Cortex of kidney (tissue), 1 donor: ENCODE data around the gene RRAGD.

ENCODE experiments used
- DNase-seq: peaks from one replicate; lab custom pipeline; 2025; lab: John Stamatoyannopoulos, UW

RRAGD gene

DNA sequence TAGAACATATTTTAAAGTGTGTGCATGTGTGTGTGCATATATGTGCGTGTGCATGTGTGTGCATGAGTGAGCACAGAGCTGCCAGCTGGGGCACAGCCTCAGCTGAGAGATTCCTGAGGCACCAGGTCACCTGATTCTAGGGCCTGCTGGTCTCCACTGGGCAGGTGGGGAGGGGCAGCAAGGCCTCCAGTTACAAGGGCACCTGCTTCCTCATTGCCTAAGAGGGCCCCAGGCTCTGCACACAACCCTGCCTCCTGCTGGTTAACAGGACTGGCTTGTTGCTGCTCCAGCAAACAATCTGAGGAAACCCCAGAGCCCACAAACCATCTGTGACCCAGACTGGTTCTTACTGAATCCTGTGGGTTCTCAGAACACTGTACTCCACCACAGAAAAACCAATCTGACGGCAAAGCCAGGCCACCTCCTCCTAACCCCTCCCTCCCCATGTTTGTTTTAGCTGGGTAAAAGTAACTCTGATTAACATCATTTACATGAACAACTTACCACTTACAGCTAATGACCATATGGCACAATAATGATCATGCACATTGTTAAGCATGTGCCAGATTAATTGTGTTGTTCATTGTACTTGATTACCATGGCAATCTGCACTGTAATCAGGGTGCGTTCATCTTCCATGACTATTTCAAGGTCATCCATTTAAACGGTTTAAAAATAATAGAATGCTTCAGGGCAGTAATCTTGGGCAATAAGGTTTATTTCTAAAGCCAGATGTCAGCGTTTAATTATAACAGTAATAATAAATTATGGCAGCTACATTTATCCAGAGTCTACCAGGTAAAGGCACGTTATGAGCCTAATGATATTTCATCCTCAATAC, 36.4 kb downstream of the RRAGD start:
- DNase-seq: no peak

DNA sequence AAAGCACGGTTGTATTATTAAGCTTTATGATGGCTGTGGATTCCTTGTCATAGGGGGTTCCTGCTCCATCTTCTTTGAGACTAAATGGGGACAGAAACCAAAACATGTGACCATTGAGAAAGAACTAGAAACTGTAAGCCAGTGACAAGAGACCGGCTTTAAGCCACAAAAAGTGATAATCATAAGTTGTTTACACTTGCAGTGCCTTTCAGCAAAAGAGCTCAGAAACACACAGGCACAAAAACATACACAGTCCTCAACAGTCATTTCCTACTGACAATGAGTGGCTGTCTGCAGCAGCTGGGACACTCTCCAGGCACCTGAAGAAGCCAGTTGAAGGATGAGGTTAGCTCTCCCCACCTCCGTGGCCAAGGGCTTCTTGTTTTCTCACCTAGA, 39.6 kb downstream of the RRAGD start:
- no peak for DNase-seq

DNA sequence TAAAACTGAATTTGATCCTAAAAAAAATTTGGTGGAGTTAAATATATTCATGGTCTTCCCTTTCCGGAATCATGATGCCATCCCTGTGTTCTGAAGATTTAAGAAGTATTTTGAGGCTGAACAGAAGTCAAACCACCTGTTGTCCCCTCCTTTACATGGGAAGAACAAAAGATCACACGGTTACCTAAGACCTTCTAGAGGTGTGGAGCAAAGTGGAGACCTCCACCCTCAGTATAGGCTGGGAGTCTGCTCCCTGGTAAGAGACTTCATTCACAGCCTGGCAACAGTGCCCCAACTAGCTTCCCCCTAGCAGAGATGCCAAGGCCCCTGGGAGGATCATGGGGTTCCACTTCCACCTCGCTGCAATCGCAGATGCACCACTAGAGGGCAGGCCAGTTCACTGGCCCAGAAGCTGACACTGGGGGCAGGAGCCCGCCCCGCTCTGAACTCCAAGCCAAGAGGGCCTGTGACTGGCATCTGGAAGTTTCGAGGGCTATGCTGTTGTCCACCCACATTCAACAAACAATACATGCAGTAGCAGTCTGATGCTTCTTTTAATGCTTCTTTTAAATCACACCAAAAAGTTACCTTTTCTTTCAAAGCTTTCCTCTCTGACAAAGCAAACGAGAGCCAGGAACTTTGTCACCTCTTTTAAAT, 40.1 kb downstream of the RRAGD start:
- no peak for DNase-seq

DNA sequence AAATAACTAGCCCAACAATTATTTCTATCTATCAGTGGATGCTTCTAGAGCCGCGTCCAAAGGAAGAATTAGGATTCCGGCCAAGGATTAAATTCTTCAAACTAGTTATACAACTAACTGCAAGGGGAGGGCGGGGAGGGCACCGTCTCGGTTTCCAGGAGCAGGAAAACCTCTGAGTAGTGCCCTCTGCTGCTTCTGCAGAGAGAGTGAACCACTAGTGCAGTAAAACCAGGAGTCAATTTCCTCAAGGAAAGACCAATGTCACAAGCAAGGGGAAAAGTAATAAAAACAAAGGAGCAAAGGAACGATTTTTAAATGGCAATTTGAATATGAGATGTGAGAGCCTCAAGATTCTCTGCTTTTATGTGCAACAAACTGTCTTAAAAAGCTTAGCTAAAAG, 43.1 kb downstream of the RRAGD start:
- DNase-seq: no peak

DNA sequence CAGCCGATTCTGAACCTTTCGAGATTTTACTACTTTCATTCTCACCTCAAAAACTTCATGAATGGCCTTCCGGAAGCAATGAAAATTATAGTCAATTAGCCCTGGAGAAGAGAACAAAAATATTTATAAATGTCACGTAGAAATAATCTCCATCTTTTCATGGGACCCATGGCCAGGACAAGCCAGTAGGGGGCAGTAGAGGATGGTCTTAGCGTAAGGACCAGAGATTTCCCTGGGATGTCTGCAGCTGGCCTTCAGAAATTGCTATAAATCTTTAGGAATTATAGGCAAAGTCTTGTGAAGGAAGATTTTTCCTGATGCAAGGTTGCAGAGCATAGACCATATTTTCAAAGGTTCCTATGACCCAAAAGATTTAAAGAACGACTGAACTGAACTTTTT, 44.0 kb downstream of the RRAGD start:
- no peak for DNase-seq

DNA sequence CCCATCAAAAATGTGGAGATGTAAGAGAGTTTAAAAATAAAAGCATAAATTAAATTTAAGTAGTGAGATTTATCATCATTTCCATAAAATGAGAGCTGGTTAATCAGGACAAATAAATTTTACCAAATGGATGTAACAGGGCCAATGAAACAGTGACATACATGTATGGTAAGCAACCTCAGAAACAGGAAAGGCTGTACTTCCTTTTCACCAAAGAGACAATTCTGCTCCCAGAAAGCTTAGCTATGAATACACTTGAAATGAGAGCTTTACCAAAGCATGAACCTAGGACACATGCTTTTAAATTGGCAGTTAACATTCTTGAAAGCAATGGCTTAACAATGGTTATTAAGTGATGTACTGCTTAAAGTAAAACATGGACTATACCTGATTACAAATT, 47.5 kb downstream of the RRAGD start:
- no peak for DNase-seq

DNA sequence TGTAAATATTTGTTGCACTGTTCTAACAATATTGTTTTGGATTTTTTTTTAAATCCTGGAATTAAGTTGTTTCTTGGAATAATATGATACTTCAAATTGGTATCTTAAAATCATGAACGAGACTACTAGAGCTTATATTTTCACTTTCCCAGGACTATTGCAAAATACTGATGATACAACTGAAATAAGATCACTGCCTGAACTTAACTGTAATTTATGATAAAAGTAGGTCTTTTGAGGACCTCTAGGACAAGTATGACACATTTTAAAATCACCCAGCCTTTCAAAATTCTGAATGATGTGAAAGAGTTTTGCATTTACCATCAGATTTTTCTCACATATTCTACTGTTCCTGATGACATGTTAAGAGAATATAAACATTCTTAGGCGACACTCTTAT, 50.9 kb downstream of the RRAGD start:
- no peak for DNase-seq

DNA sequence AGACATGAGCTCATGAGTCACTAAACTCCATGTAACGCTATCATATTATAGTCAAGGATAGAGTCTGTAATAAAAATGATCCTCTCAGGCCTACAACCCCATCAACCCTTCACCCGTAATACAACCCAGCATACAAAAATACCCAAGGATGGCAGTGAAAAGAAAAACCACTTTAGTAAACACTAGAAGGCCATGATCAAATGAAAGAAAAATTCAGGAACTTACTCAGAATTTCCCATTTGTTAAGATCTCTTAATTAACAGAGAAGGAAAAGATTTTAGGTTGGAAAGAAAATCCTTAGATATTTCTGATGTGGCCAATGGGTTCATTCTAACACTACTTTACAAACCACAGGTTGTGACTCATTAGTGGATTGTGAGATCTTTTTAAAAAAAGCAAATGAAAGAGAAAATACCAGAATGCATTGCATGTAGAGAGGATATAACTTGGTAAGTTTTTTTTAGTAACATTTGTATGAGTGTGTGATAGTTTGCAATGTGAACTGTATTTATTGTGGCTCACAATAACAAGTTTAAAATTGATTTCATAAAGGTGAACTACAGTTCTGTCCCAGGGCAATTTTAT, 51.6 kb downstream of the RRAGD start:
- no peak for DNase-seq

DNA sequence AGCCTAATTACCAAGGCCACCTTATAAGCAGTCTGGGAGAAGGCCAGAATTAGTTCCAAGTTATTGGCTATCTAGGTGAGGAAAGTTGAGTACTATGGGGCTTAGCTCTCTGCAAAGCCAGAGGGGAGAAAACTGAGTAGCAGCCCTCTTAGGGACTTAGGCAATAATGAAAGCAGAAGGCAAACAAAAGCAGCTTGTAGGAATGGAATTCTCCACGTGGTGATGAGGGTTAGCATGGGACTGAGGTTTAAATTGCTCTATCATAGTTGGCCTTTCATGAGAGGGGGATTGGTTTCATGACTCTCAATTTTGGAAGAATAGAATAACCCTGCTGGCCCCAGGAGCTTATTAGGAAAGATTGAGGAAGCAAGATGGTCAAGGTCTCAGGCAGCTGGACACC, 52.5 kb downstream of the RRAGD start:
- DNase-seq: no peak

DNA sequence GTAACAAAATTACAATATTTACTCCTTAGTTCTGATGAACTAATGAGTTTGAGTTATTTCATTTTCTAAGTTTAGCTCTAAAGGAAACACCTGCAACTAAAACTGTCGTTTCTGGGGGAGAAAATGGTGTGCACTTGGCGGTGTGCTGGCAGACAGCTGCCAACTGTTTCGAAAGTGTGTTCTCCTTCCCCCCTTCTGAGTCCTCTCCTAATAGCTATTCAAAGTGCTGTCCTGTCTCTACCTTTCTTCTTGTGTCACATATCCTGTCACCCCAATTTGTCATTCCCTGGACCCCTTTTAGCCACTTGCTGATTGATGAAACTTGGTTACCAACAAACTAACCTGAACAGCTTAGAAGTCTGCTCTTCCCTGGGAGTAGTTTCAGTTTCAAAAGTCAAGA, 54.7 kb downstream of the RRAGD start:
- no peak for DNase-seq

DNA sequence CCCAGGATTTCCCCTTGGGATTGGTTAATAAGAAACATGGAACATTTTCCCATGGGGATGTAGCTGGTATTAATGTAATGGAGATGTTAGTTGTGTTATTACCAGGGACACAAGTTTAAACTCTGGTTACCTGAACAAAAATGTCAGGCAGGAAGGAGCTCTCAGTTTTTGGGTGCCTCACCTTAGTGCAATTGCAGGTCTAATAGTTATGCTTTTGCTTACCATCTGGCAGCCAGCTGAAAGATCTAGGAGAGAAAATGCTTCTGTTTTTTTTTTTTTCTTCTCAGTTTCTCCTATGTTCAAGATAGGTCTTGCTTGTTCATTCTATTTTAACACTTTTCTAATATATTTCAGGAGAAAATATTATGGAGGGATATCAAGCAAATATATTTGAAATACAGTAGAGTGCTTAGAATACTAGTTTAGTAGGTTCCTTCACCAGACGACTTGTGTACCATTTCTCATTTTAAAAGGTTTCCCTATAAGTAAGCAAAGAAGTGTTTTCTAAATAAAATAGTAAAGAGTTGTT, 55.4 kb downstream of the RRAGD start:
- no peak for DNase-seq

DNA sequence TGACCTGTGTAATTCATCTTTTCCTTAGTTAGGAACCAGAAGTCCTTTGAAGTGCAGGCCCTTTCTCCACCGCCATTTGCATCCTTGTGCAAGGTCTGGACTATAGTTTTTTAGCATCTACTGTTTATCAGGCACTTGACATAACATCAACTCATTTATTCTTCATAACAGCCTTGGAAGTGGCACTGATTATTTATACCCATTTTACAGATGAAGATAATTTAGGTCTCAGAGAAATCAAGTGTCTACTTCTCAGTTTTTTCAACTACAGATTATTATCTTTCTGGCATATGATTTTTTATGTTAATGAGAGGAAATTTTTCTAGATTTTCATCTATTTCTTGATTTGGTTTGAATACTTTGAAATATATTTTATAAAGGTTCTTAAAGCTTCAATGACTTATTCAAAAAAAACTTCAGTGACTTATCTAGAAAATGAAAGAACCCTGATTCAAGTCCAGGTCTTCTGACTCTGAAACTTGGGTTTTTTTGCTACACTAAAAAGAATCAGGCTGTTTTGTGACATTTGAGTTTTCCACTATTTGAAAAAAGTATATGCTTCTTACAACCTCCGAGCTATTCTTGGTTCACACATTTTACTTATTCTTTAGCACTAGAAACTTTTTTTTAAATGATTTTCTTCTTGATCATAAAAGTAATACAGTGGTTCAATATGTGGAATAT, 56.4 kb downstream of the RRAGD start:
- no peak for DNase-seq

DNA sequence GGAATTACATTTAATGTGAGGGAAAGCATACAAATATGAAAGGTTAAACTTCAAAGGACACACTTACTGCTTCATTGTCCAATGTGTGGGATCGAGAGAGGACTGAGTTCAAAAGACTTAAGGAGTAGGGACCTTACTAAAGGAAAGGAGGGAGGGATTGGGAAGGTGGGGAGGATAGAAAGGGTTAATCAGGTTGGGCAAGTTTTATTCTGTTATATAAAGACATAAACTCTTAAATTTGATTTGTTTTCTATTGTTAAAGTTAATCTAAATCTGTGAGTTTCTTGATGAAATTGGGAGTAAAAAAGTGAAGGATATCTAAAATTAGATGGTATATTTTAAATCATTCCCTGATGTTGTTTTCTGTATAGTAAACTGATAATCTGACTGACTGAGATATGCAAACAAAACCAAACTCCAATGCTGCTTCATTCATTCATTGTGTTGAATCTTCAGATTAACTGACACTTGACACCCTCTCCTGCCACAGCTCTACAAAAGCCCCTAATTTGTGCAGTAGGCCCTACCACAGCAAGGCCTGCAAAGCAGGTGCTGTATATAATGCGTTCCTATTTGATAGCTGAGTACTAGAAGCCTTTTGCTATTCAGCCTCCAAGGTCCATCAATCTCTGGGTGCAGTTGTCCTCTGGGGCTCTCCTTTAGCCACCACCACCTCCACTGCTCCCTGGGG, 58.2 kb downstream of the RRAGD start:
- DNase-seq: no peak

DNA sequence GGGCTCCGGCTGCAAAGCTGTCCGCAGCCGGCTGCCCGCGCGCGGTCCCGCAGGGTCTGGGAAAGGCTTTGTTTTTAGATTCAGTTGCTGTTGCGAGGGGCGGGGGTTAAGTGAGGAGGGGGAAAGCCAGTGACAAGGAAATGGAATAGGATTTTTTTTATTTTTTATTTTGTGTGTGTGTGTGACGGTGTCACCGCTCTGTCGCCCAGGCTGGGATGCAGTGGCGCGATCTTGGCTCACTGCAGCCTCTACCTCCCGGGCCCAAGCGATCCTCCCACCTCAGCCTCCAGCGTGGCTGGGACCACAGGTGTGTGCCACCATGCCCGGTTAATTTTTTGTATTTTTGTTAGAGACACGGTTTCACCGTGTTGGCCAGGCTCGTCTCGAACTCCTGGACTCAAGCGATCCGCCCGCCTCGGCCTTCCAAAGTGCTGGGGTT, 58.9 kb downstream of the RRAGD start:
- DNase-seq: no peak

DNA sequence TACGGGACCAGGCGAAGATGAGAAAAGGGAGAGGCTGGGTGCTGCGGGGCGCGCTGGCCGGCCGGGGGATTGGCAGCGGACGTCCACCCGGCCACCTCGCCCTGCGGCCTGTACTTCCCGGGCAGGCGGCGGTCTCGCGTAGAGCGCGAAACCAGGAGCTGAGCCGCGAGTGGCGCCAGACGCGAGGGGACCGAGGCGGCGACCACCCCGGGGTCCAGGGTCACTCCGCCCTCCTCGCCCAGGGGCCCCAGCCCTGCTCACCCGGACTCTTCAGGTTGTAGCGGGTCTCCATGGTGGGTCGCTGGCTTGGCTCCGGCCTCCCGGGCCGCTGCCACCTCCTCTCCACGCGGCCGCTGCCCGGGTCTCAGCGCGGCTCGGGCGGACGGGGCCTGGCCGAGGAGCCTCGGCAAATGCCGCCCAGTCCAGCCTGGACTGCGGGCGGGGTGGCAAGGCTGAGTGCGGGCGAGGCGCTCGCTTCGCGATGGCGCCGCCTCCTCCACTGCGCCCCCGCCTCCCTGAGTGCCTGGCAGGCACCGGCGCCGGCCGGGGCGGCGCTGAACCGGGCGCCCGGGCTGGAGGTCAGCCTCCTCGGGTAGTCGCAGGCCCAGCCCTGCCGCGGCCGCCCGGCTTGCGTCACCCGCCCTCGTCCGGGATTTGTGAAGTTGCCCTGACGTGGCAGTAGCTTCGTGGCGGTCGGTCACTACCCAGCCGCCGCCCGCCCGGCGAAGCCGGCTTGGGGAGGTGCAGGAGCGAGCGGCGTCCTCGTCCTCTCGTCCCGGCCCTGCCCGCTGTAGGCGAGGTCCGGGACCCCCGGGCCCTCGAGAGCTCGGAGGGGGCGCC, 59.6 kb downstream of the RRAGD start, which contains the start of gene UBE2J1:
TSS of gene UBE2J1 (minus strand) at position 445 of the 840 bp plus-strand sequence. CDS start at position 292, 153 bp downstream.
- peak; percentile 26 for DNase-seq

DNA sequence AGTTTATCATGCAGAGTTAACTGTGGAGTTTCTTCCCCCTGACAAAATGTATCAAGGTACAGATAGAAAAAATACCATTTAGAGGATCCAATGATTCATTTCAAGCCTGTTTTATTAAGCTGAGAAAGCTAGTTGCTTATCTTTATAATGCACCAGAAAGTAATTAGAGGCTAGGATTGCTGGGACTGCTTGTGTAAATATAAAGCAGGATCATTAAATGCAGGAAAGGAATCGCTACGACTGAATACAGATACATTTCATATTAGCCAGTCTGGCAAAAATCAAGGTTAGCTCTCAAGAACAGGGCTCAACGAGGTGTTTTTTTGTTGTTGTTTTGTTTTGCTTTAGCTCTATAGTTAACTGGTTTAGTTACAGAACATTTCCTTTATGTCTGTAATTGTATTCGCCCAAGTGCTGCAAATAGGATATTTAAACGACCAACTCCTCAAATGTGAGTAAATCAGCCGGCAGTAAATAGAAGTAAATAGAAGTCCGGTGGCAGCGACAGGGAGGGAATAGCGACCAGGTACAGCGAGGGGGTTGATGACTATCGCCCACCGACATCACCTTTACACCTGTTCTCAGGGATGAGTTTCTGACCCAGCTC, 60.3 kb downstream of the RRAGD start:
- no peak for DNase-seq

DNA sequence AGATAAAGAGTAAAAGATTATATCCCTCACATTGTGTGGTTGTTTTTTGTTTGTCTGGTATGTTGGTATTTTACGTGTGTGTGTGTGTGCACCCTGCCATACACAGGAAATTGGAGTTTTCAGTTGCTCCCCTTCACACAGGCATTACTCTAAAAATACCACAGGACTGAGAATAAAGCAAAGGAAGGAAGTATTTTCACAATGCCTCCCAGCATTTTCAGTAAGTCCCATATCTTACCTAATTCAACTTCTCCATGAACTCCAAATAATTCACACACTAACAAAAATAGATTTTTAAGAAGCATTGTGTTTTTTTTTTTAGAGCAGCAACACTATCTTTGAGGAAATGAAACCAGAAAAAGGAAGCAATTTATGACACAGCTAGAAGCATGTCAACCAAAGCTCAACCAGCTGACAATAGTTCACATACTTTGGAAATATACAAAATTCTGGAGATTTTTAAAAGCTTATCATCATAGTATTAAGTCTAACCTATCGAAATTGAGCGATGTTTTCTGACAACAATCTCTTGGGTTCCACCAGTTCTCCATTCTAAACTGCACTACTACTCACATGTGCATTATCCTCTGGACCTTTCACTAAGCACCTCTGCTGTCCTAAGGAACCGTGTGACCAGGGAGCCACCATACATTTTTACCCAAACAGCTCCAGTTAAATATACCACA, 61.6 kb downstream of the RRAGD start:
- DNase-seq: no peak

DNA sequence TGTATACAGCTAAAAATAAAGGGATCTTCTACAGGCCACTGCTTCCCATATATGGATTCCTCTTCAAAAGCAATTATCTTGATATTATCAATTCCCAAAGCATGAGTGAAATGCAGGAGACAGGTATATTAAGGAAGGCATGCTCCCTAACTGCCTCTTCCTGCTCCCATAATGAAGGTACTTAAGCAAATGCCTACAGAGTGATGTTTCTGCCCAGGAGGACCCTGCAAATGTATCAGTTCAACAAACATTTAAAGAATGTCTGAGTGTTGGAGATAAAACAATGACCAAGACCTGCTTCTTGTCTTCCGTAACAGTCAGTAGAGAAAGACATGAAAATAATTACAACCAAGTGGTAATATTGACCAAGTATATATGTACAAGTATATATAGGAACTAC, 63.7 kb downstream of the RRAGD start:
- no peak for DNase-seq

DNA sequence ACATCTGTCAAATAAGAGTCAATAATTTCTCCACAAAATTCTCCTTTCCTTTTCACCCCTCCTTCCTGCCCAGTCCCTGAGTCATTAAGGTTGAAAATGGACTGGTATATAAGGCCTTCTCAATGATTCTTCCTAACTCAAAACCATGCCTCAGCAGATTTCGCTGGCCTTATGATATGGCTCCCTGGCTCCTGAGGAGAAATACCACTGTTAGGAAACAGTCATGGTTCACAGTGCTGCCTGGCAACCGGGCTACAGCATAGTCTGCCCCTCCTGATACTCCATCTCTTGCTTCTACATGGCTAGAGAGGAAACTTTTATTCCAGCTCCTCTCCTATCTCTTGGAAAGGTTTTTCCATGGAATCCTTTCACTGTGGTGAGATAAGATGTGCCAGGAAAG, 64.2 kb downstream of the RRAGD start:
- DNase-seq: no peak

DNA sequence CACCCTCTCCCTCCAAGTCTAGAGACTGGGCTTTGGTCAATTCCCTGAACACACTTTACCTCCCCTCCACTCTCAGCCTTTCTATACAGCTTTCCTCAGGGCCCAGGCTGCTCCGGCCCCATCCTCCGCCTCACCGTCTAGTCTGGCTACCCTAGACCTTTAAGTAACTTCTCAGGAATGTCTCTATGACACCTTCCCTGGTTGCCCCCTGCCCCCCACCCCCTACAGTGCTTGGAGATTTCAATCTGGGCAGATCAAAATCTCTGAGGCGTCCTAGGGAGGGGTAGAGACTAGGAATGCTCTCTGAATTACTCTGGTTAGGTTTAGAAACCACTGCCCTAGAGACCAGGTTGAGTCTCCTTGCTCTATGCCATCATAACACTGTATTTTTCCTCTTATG, 65.6 kb downstream of the RRAGD start:
- no peak for DNase-seq
